HCT116 (cell line): ENCODE measurements around the gene FAM13C. TPM values are rescaled to one million over a fixed set of nuclear protein-coding genes. Genes with fewer than 3 reads are reported as not detected.

Experiments used
- ATAC-seq: fragments of 200-7000 bp; cut with Tn5 transposase; 2 replicates; pipeline ENCODE4 v1.9.1; 2020; ENCODE audit warnings: mild to moderate bottlenecking, moderate library complexity
- BruUV-seq: library from RNA; stranded (reverse); fragments of 400-500 nt; replicated peaks from 2 replicates; lab custom pipeline; 2021; lab: Mats Ljungman, UMichigan
- CTCF ChIA-PET: fragments of 300-600 bp; sonication (Branson Sonifier 250); formaldehyde crosslinking; loops from one replicate; lab custom pipeline; 2021; ENCODE audit warnings: antibody characterized with exemption; lab: Charles Lee
- POLR2A ChIA-PET: fragments of 300-600, 350-600 bp; sonication (Branson Sonifier 250); formaldehyde crosslinking; loops from one replicate; lab custom pipeline; 2021; ENCODE audit warnings: antibody characterized with exemption; lab: Charles Lee
- RAD21 ChIA-PET, 2 experiments: fragments of 300-600 bp; sonication (Branson Sonifier 250); formaldehyde crosslinking; loops; one replicate each; lab custom pipeline; 2023; ENCODE audit warnings: low total read pairs in 2 of 2; ENCODE audit not compliant: uncharacterized antibody in 2 of 2, unreplicated experiment in 2 of 2, low non-redundant PET in 1 of 2; lab: Charles Lee
- DNase-seq: peaks from one replicate; pipeline ENCODE4 v3.0.0-alpha.2; 2010; ENCODE audit warnings: low read depth, low spot score
- H2AFZ ChIP-seq: fragments of 200-600 bp; shearing (Covaris generic), sonication (generic); 2 replicates; pipeline ENCODE4 v1.6.1; 2017; ENCODE audit warnings: low read depth, mixed run types, mixed read lengths, antibody characterized with exemption, low read length; ENCODE audit not compliant: poor library complexity, severe bottlenecking
- H3K27ac ChIP-seq: 2 replicates; pipeline ENCODE4 v1.5.1; 2012; ENCODE audit warnings: low read depth, low read length
- H3K27me3 ChIP-seq: fragments of 200-600 bp; sonication (generic); 2 replicates; pipeline ENCODE4 v1.6.1; 2016; ENCODE audit warnings: mixed run types, low read length, mixed read lengths; ENCODE audit not compliant: insufficient read depth
- H3K36me3 ChIP-seq, 2 experiments: fragments of 200-500 bp in 1 of 2; fragments of 200-600 bp in 1 of 2; sonication (Bioruptor generic) in 1 of 2; sonication (generic) in 1 of 2; 2 replicates each; pipeline versions ENCODE4 v1.5.1 to v1.6.1; 2014 to 2016; ENCODE audit warnings: low read length in 2 of 2, inconsistent platforms in 1 of 2, mixed read lengths in 1 of 2, mixed run types in 1 of 2; ENCODE audit not compliant: insufficient read depth in 2 of 2, control insufficient read depth in 1 of 2
- H3K4me1 ChIP-seq, 2 experiments: fragments of 200-600 bp in 1 of 2; sonication (generic) in 1 of 2; 2 replicates each; pipeline versions ENCODE4 v1.5.1 to v1.6.1; 2012 to 2017; ENCODE audit warnings: low read length in 2 of 2, inconsistent platforms in 1 of 2, mild to moderate bottlenecking in 1 of 2, mixed read lengths in 1 of 2, mixed run types in 1 of 2, moderate library complexity in 1 of 2; ENCODE audit not compliant: insufficient read depth in 2 of 2, control insufficient read depth in 1 of 2
- H3K4me2 ChIP-seq: fragments of 200-600 bp; sonication (generic); 2 replicates; pipeline ENCODE4 v1.6.1; 2017; ENCODE audit warnings: mixed run types, low read length, mixed read lengths
- H3K4me3 ChIP-seq, 2 experiments: fragments of 200-600 bp in 1 of 2; sonication (generic) in 1 of 2; replicated peaks in 1 of 2; 2 replicates each; pipeline ENCODE4 v1.5.1; 2011 to 2016; ENCODE audit warnings: low read length in 2 of 2, control low read depth in 1 of 2, low read depth in 1 of 2, mild to moderate bottlenecking in 1 of 2, mixed read lengths in 1 of 2, mixed run types in 1 of 2
- H3K79me2 ChIP-seq: fragments of 200-600 bp; sonication (generic); 2 replicates; pipeline ENCODE4 v1.6.1; 2017; ENCODE audit warnings: mild to moderate bottlenecking, mixed run types, low read length, moderate library complexity, mixed read lengths; ENCODE audit not compliant: insufficient read depth
- H3K9ac ChIP-seq: fragments of 200-600 bp; sonication (generic); 2 replicates; pipeline ENCODE4 v1.6.1; 2016; ENCODE audit warnings: low read length, mixed read lengths
- H3K9me2 ChIP-seq: fragments of 200-600 bp; sonication (generic), shearing (Covaris generic); 2 replicates; pipeline ENCODE4 v1.6.1; 2017; ENCODE audit warnings: mixed run types, mild to moderate bottlenecking, moderate library complexity; ENCODE audit not compliant: insufficient read depth
- H3K9me3 ChIP-seq, 2 experiments: fragments of 200-500 bp in 1 of 2; fragments of 200-600 bp in 1 of 2; sonication (Bioruptor generic) in 1 of 2; sonication (generic) in 1 of 2; 2 replicates each; pipeline ENCODE4 v1.6.1; 2014 to 2017; ENCODE audit warnings: low read length in 2 of 2, mixed read lengths in 2 of 2, inconsistent platforms in 1 of 2, low read depth in 1 of 2, mild to moderate bottlenecking in 1 of 2, mixed run types in 1 of 2, moderate library complexity in 1 of 2; ENCODE audit not compliant: control insufficient read depth in 1 of 2, insufficient read depth in 1 of 2
- H4K20me1 ChIP-seq: fragments of 200-600 bp; sonication (generic), shearing (Covaris generic); 2 replicates; pipeline ENCODE4 v1.6.1; 2017; ENCODE audit warnings: mixed run types, mild to moderate bottlenecking, moderate library complexity; ENCODE audit not compliant: insufficient read depth
- CBX3 ChIP-seq: IDR thresholded peaks from 2 replicates; pipeline ENCODE4 v1.6.1; 2012; ENCODE audit warnings: low read depth
- CTCF ChIP-seq, 3 experiments: fragments of 200-600 bp in 1 of 3; sonication (generic) in 1 of 3; IDR thresholded peaks in 2 of 3; conservative IDR thresholded peaks in 1 of 3; 2 replicates each; pipeline ENCODE4 v1.5.1; 2012 to 2017; ENCODE audit warnings: low read depth in 2 of 3, low read length in 2 of 3, antibody characterized with exemption in 1 of 3, borderline replicate concordance in 1 of 3, control low read depth in 1 of 3, mild to moderate bottlenecking in 1 of 3, mixed read lengths in 1 of 3, mixed run types in 1 of 3, moderate library complexity in 1 of 3; ENCODE audit not compliant: insufficient read depth in 1 of 3
- ELF1 ChIP-seq: IDR thresholded peaks from 2 replicates; pipeline ENCODE4 v1.6.1; 2012; ENCODE audit warnings: low read depth, borderline replicate concordance
- FOSL1 ChIP-seq: IDR thresholded peaks from 2 replicates; pipeline ENCODE4 v1.6.1; 2012; ENCODE audit warnings: low read depth
- JUND ChIP-seq: IDR thresholded peaks from 2 replicates; pipeline ENCODE4 v1.6.1; 2012
- POLR2A ChIP-seq: IDR thresholded peaks from 2 replicates; pipeline ENCODE4 v1.7.0; 2011; ENCODE audit warnings: borderline replicate concordance; ENCODE audit not compliant: insufficient read depth, insufficient read length; ENCODE audit errors: extremely low read depth
- POLR2AphosphoS5 ChIP-seq: IDR thresholded peaks from 2 replicates; pipeline ENCODE4 v1.6.1; 2011; ENCODE audit warnings: mild to moderate bottlenecking, low read depth, low read length, moderate library complexity
- SIN3A ChIP-seq: IDR thresholded peaks from 2 replicates; pipeline ENCODE4 v1.6.1; 2012; ENCODE audit warnings: low read depth
- SP1 ChIP-seq: IDR thresholded peaks from 2 replicates; pipeline ENCODE4 v1.6.1; 2012; ENCODE audit warnings: low read depth
- YY1 ChIP-seq: IDR thresholded peaks from 2 replicates; pipeline ENCODE4 v1.6.1; 2011; ENCODE audit warnings: low read length, low read depth, moderate library complexity, mild to moderate bottlenecking; ENCODE audit not compliant: insufficient replicate concordance; ENCODE audit errors: extremely low read depth
- ZBTB33 ChIP-seq: IDR thresholded peaks from 2 replicates; pipeline ENCODE4 v1.6.1; 2011; ENCODE audit warnings: mild to moderate bottlenecking, low read length, moderate library complexity; ENCODE audit not compliant: insufficient replicate concordance; ENCODE audit errors: extremely low read depth
- ZFX ChIP-seq: fragments of 450-650 bp; IDR thresholded peaks from 2 replicates; pipeline ENCODE4 v1.6.1; 2017
- ZNF274 ChIP-seq: fragments of 200-500 bp; sonication (Bioruptor generic); IDR thresholded peaks from 2 replicates; pipeline ENCODE4 v1.6.1; 2014; ENCODE audit warnings: mild to moderate bottlenecking, low read depth, low read length, inconsistent platforms
- intact Hi-C: fragments of 100-400 bp; cut with micrococcal nuclease; formaldehyde crosslinking; loops from 2 replicates; pipeline ENCODE4 v1.10.0; 2022
- total RNA-seq: library from RNA; stranded (reverse); gene quantifications from one replicate; pipeline ENCODE4 v1.2.1, GENCODE V29; 2021; ENCODE audit not compliant: unreplicated experiment
- TF ChIP-seq, protein P1 (sequence below): IDR thresholded peaks from 2 replicates; pipeline ENCODE4 v1.6.1; 2012

The FAM13C gene
- total RNA-seq, 1 experiment from 2014 or later, result 0.42 TPM

GRCh38 chr10:59381687-59382086 is 19.3 kb upstream of the FAM13C start (continued):
- TF ChIP-seq CBX3, result no peak
- no peak for TF ChIP-seq SIN3A
- no peak for TF ChIP-seq ELF1
- no peak for TF ChIP-seq POLR2A
- no peak for TF ChIP-seq ZBTB33
- no peak for TF ChIP-seq ZFX

GRCh38 chr10:59376846-59377245 is 14.5 kb upstream of the FAM13C start:
- H3K27me3 ChIP-seq, result peaks cover 5% of the 10 kb centered on the region; the same call in 1 of the 2 replicates
- no peaks in the 10 kb centered on the region for H3K9me2 ChIP-seq
- H3K27ac ChIP-seq, result no peak overlapping the region
- no peak for ATAC-seq
- no peaks in the 10 kb centered on the region for H3K9me3 ChIP-seq
- CTCF ChIA-PET, result no interaction called here
- DNase-seq, result no peak
- H3K36me3 ChIP-seq, result no peaks in the 10 kb centered on the region
- no peak overlapping the region for H3K4me2 ChIP-seq
- no peaks in the 10 kb centered on the region for H3K4me1 ChIP-seq
- no TSS peak for BruUV-seq
- no peak overlapping the region for H3K4me3 ChIP-seq
- intact Hi-C loops, result no loop called here
- no peak overlapping the region for H2AFZ ChIP-seq
- RAD21 ChIA-PET, result no interaction called here
- no peaks in the 10 kb centered on the region for H3K79me2 ChIP-seq
- no peak overlapping the region for H3K9ac ChIP-seq
- POLR2A ChIA-PET, result no interaction called here
- no peaks in the 10 kb centered on the region; the same call in 1 of the 2 replicates for H4K20me1 ChIP-seq
- TF ChIP-seq FOSL1 (no peak), YY1 (no peak), CTCF (IDR thresholded peaks at IDR 0.05 in 2 of 3, conservative IDR thresholded peaks at IDR 0.05 in 1 of 3; ENCODE audit: borderline replicate concordance in 1 of 3, insufficient read depth in 1 of 3, low read depth in 2 of 3, low read length in 2 of 3) (no peak), ZNF274 (no peak), POLR2AphosphoS5 (no peak), SP1 (no peak), JUND (no peak)
- TF ChIP-seq, protein P1, sequence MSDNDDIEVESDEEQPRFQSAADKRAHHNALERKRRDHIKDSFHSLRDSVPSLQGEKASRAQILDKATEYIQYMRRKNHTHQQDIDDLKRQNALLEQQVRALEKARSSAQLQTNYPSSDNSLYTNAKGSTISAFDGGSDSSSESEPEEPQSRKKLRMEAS, result no peak
